LNCAP (cell line): ENCODE measurements around the gene PPP2R2C.

Experiments used
- CTCF ChIP-seq: fragments of 450-650 bp; IDR thresholded peaks from 2 replicates; pipeline ENCODE4 v1.5.1; 2017; ENCODE audit warnings: mild to moderate bottlenecking

The PPP2R2C gene

GRCh38 chr4:6435010-6435409 lies 37.4 kb downstream of the PPP2R2C start:
- no peak for TF ChIP-seq CTCF

- TF ChIP-seq CTCF: no peak
Measured at GRCh38 chr4:6430927-6431326, 41.5 kb downstream of the PPP2R2C start.

GRCh38 chr4:6427439-6428090 lies 44.8 kb downstream of the PPP2R2C start:
- TF ChIP-seq CTCF: no peak

- TF ChIP-seq CTCF: no peak
Measured at GRCh38 chr4:6426571-6427438, 45.6 kb downstream of the PPP2R2C start.

- TF ChIP-seq CTCF: no peak
Measured at GRCh38 chr4:6425911-6426310, 46.5 kb downstream of the PPP2R2C start.

- no peak for TF ChIP-seq CTCF
Measured at GRCh38 chr4:6425336-6425735, 47.1 kb downstream of the PPP2R2C start.

GRCh38 chr4:6424425-6424824 lies 48.0 kb downstream of the PPP2R2C start:
- no peak for TF ChIP-seq CTCF
